GM23338 (cell line): Measurements from ENCODE around the gene NTMT2.

Source experiments
- EZH2 ChIP-seq: fragments of 200-600 bp; sonication (generic); IDR thresholded peaks from one replicate; pipeline ENCODE4 v1.8.0; 2017; ENCODE audit warnings: antibody characterized with exemption, mild to moderate bottlenecking, low read depth; ENCODE audit not compliant: unreplicated experiment
- EZH2phosphoT487 ChIP-seq: fragments of 200-600 bp; sonication (generic); IDR thresholded peaks from one replicate; pipeline ENCODE4 v1.8.1; 2018; ENCODE audit warnings: antibody characterized with exemption; ENCODE audit not compliant: unreplicated experiment
- POLR2AphosphoS5 ChIP-seq: IDR thresholded peaks from 2 replicates; pipeline ENCODE4 v1.6.1; 2016; ENCODE audit warnings: antibody characterized with exemption, low read depth
- STAT1 ChIP-seq: IDR thresholded peaks from one replicate; pipeline ENCODE4 v1.6.1; 2016; ENCODE audit warnings: antibody characterized with exemption; ENCODE audit not compliant: unreplicated experiment
- TF ChIP-seq, protein P1 (sequence below), 2 experiments: fragments of 200-600 bp in 1 of 2; sonication (generic) in 1 of 2; conservative IDR thresholded peaks; 2 replicates each; pipeline versions ENCODE4 v1.5.1 to v1.6.1; 2016 to 2017; ENCODE audit warnings: antibody characterized with exemption in 2 of 2, low read depth in 2 of 2, mild to moderate bottlenecking in 2 of 2, moderate library complexity in 1 of 2
- TF ChIP-seq, protein P2 (sequence below): IDR thresholded peaks from 2 replicates; pipeline ENCODE4 v1.6.1; 2016; ENCODE audit warnings: antibody characterized with exemption
- TF ChIP-seq, protein P3 (sequence below): IDR thresholded peaks from one replicate; pipeline ENCODE4 v1.6.1; 2018; ENCODE audit warnings: antibody characterized with exemption; ENCODE audit not compliant: unreplicated experiment

DNA sequence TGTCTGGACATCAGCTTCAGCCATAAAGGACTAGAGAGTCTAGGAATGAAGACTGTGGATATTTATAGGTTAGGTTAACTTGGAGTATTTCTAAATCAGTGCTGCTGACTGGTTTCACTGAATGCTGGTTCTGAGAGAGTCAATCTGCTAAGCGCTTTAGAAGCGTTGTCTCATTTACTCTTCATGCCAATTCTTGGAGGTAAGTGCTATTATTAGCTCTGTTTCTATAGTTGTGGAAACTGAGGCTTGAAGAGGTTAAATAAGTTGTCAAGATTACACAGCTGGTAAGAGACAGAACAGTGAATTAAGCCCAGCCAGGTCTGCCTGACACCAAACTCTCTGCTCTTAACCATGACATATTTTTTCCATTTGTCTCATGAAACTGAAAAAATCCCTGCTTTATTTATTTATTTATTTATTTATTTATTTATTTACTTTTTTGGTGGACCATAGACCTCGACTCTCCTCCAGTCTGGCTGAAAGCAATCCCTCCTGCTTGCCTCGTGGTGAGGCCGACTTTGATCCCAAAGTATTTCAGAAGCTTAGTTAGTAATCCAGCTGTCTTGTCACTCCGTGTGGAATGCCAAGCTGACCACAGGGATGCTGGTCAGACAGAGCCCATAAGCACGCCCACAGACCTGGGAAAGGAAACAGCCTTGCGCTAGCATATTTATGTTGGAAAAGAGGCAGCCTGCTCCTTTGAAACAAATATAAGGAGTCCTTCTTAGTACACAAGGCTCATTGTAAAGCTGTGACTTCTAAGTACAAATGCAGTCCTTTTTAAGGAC, 16.9 kb downstream of the NTMT2 start:
- TF ChIP-seq, protein P1, sequence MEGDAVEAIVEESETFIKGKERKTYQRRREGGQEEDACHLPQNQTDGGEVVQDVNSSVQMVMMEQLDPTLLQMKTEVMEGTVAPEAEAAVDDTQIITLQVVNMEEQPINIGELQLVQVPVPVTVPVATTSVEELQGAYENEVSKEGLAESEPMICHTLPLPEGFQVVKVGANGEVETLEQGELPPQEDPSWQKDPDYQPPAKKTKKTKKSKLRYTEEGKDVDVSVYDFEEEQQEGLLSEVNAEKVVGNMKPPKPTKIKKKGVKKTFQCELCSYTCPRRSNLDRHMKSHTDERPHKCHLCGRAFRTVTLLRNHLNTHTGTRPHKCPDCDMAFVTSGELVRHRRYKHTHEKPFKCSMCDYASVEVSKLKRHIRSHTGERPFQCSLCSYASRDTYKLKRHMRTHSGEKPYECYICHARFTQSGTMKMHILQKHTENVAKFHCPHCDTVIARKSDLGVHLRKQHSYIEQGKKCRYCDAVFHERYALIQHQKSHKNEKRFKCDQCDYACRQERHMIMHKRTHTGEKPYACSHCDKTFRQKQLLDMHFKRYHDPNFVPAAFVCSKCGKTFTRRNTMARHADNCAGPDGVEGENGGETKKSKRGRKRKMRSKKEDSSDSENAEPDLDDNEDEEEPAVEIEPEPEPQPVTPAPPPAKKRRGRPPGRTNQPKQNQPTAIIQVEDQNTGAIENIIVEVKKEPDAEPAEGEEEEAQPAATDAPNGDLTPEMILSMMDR (conservative IDR thresholded peaks at IDR 0.05; ENCODE audit: low read depth in 2 of 2) = no peak
- TF ChIP-seq EZH2phosphoT487 (no peak), STAT1 (no peak), EZH2 (no peak), POLR2AphosphoS5 (no peak)
- TF ChIP-seq, protein P2, sequence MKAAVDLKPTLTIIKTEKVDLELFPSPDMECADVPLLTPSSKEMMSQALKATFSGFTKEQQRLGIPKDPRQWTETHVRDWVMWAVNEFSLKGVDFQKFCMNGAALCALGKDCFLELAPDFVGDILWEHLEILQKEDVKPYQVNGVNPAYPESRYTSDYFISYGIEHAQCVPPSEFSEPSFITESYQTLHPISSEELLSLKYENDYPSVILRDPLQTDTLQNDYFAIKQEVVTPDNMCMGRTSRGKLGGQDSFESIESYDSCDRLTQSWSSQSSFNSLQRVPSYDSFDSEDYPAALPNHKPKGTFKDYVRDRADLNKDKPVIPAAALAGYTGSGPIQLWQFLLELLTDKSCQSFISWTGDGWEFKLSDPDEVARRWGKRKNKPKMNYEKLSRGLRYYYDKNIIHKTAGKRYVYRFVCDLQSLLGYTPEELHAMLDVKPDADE = no peak
- TF ChIP-seq, protein P3, sequence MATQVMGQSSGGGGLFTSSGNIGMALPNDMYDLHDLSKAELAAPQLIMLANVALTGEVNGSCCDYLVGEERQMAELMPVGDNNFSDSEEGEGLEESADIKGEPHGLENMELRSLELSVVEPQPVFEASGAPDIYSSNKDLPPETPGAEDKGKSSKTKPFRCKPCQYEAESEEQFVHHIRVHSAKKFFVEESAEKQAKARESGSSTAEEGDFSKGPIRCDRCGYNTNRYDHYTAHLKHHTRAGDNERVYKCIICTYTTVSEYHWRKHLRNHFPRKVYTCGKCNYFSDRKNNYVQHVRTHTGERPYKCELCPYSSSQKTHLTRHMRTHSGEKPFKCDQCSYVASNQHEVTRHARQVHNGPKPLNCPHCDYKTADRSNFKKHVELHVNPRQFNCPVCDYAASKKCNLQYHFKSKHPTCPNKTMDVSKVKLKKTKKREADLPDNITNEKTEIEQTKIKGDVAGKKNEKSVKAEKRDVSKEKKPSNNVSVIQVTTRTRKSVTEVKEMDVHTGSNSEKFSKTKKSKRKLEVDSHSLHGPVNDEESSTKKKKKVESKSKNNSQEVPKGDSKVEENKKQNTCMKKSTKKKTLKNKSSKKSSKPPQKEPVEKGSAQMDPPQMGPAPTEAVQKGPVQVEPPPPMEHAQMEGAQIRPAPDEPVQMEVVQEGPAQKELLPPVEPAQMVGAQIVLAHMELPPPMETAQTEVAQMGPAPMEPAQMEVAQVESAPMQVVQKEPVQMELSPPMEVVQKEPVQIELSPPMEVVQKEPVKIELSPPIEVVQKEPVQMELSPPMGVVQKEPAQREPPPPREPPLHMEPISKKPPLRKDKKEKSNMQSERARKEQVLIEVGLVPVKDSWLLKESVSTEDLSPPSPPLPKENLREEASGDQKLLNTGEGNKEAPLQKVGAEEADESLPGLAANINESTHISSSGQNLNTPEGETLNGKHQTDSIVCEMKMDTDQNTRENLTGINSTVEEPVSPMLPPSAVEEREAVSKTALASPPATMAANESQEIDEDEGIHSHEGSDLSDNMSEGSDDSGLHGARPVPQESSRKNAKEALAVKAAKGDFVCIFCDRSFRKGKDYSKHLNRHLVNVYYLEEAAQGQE = no peak
